ENCODE measurements around the gene PIGW. TPM values are rescaled to one million over a fixed set of nuclear protein-coding genes. Genes with fewer than 3 reads are reported as not detected.
A peak's percentile ranks its signal among the peaks of the same experiment; 100 is the strongest.

The PIGW gene
- total and polyA plus RNA-seq, 9 of the 15 experiments (the other 6 are each of a cell fraction or from before 2014, with no cell fraction given), result 9.5 to 33.9 (median 21.2) TPM

- H2AFZ ChIP-seq (ENCODE audit: low read depth, low read length), result no peak overlapping the region
- BruUV-seq (replicated peaks), result no TSS peak
- FAIRE-seq, result no peak
- CTCF ChIA-PET (ENCODE audit: low intra/inter-chr PET ratio), result no interaction called here
- H3K36me3 ChIP-seq (ENCODE audit: control insufficient read depth, insufficient read depth, low read length), result peaks cover 98% of the 10 kb centered on the region
- intact Hi-C loops (cut with micrococcal nuclease) (no loop called here), in situ Hi-C loops (cut with MboI) (no loop called here)
- H4K20me1 ChIP-seq (replicated peaks; ENCODE audit: control insufficient read depth, insufficient read depth, low read length), result no peaks in the 10 kb centered on the region; the same call in 1 of the 2 replicates
- H3K4me2 ChIP-seq (ENCODE audit: insufficient read depth, low read length), result no peak overlapping the region
- DNase-seq (ENCODE audit: extremely low read depth in 1 of 4, low spot score in 3 of 4), result no peak
- ATAC-seq, result no peak
- no peaks in the 10 kb centered on the region for H3K9me1 ChIP-seq (ENCODE audit: control insufficient read depth, insufficient read depth, low read length)
- H3K27me3 ChIP-seq (ENCODE audit: control insufficient read depth in 2 of 2, insufficient read depth in 2 of 2, low read length in 2 of 2), result no peaks in the 10 kb centered on the region
- 0 out of 4 replicates have a peak overlapping the region, but pooled peaks of 1 of the 2 experiments have one; percentile 29 for H3K9ac ChIP-seq (ENCODE audit: insufficient read depth in 1 of 2, low read depth in 2 of 2, low read length in 2 of 2)
- no peaks in the 10 kb centered on the region for H3K79me2 ChIP-seq (ENCODE audit: control insufficient read depth, insufficient read depth, low read length)
- no peak overlapping the region for H3K4me3 ChIP-seq
- 89% methylated on average over 7 of the region's 8 CpGs for WGBS (ENCODE audit: insufficient coverage, low coverage, missing lambda C conversion rate)
- no peaks in the 10 kb centered on the region for H3K9me3 ChIP-seq (replicated peaks; ENCODE audit: control insufficient read depth, insufficient read depth, low read depth, low read length)
- TF ChIP-seq POLR2G (IDR thresholded peaks at IDR 0.05; ENCODE audit: low read depth, low read length), result 0 out of 2 replicates have a peak, but pooled peaks have one; percentile 37
- TF ChIP-seq MGA (IDR thresholded peaks at IDR 0.05), result no peak
- no peak for TF ChIP-seq STAT6 (CRISPR knock-in tag; IDR thresholded peaks at IDR 0.05)
- no peak for TF ChIP-seq KDM4B (IDR thresholded peaks at IDR 0.05; ENCODE audit: borderline replicate concordance in 2 of 2, low read depth in 1 of 2)
- no peak for TF ChIP-seq FOS (IDR thresholded peaks at IDR 0.05; ENCODE audit: extremely low read depth, insufficient read length)
- TF ChIP-seq RAD21 (CRISPR knock-in tag; conservative IDR thresholded peaks at IDR 0.05 in 1 of 2, IDR thresholded peaks at IDR 0.05 in 1 of 2), result no peak
- no peak overlapping the region for H3K27ac ChIP-seq (ENCODE audit: extremely low read depth, low read depth, low read length)
- H3K4me1 ChIP-seq (replicated peaks in 1 of 2; ENCODE audit: control insufficient read depth in 2 of 2, insufficient read depth in 2 of 2, low read length in 2 of 2), result peaks cover 0 to 3% of the 10 kb centered on the region in 2 experiments; a peak in 1 of 5 replicates
- POLR2A ChIA-PET, result interaction anchor here (0.7 to 1.3 kb wide), 3 partner anchors 10 to 21 kb away, joined by 3 to 5 read pairs (median 4); partner anchors contain the start of gene ZNHIT3
These were observed 29.6 kb upstream of the PIGW start for GRCh38 chr17:36505171-36505570.
